Stimulated activated effector memory CD8-positive, alpha-beta T cell treated with anti-CD3 and anti-CD28 coated beads, Interleukin-12 subunit alpha, Interleukin-12 subunit beta, amount 100 ng/mL, for 72 hours (primary cell): ENCODE measurements around the gene RAMACL.

Experiments used
- ATAC-seq: fragments of 150-1000 bp; cut with Tn5 transposase; 2 replicates; pipeline ENCODE4 v1.10.0; 2021
- DNase-seq, 2 donors: peaks; one replicate each; pipeline ENCODE4 v3.0.0; 2021 to 2022; ENCODE audit warnings: low spot score in 2 of 2
- H3K27ac Mint-ChIP-seq: one replicate; pipeline ENCODE4 v1.8.0; 2022; ENCODE audit warnings: mild to moderate bottlenecking, mixed read lengths
- H3K36me3 Mint-ChIP-seq: one replicate; pipeline ENCODE4 v1.8.0; 2022; ENCODE audit warnings: mild to moderate bottlenecking, mixed read lengths
- H3K4me1 Mint-ChIP-seq: one replicate; pipeline ENCODE4 v1.8.0; 2022; ENCODE audit warnings: mixed read lengths
- H3K4me3 Mint-ChIP-seq: one replicate; pipeline ENCODE4 v1.8.0; 2022; ENCODE audit warnings: mild to moderate bottlenecking, mixed read lengths
- H3K9me3 Mint-ChIP-seq: one replicate; pipeline ENCODE4 v1.8.0; 2022; ENCODE audit warnings: mixed read lengths

The RAMACL gene

GRCh38 chr6:166621114-166621540, 34.6 kb upstream of the RAMACL start:
- ATAC-seq (no peak), DNase-seq (no peak)
- H3K4me3 Mint-ChIP-seq = no peak overlapping the region
- H3K36me3 Mint-ChIP-seq = no peaks in the 10 kb centered on the region
- peaks cover 4% of the 10 kb centered on the region for H3K4me1 Mint-ChIP-seq
- no peaks in the 10 kb centered on the region for H3K9me3 Mint-ChIP-seq
- H3K27ac Mint-ChIP-seq = no peak overlapping the region

- H3K27ac Mint-ChIP-seq = no peak overlapping the region
- DNase-seq = no peak
- no peak overlapping the region for H3K4me3 Mint-ChIP-seq
- ATAC-seq = no peak
- H3K36me3 Mint-ChIP-seq = no peaks in the 10 kb centered on the region
- H3K4me1 Mint-ChIP-seq = no peaks in the 10 kb centered on the region
- no peaks in the 10 kb centered on the region for H3K9me3 Mint-ChIP-seq
These were observed 34.1 kb upstream of the RAMACL start for GRCh38 chr6:166620478-166621113.

- no peak for ATAC-seq
- DNase-seq = no peak
- Mint-ChIP-seq H3K27ac (no peak overlapping the region), H3K4me3 (no peak overlapping the region), H3K9me3 (no peaks in the 10 kb centered on the region), H3K36me3 (no peaks in the 10 kb centered on the region), H3K4me1 (no peaks in the 10 kb centered on the region)
These were observed 33.4 kb upstream of the RAMACL start for GRCh38 chr6:166619912-166620311.

GRCh38 chr6:166618866-166619761, 32.6 kb upstream of the RAMACL start:
- Mint-ChIP-seq H3K9me3 (no peaks in the 10 kb centered on the region), H3K27ac (no peak overlapping the region), H3K4me1 (no peaks in the 10 kb centered on the region)

GRCh38 chr6:166618251-166618650, 31.8 kb upstream of the RAMACL start:
- ATAC-seq = no peak
- H3K9me3 Mint-ChIP-seq = no peaks in the 10 kb centered on the region
- no peak for DNase-seq
- H3K4me1 Mint-ChIP-seq = no peaks in the 10 kb centered on the region
- H3K36me3 Mint-ChIP-seq = no peaks in the 10 kb centered on the region
- no peak overlapping the region for H3K27ac Mint-ChIP-seq
- no peak overlapping the region for H3K4me3 Mint-ChIP-seq

More at GRCh38 chr6:166618866-166619761, 32.6 kb upstream of the RAMACL start:
- no peak overlapping the region for H3K4me3 Mint-ChIP-seq
- ATAC-seq (no peak), DNase-seq (no peak)
- H3K36me3 Mint-ChIP-seq = no peaks in the 10 kb centered on the region

- Mint-ChIP-seq H3K27ac (no peak overlapping the region), H3K9me3 (no peaks in the 10 kb centered on the region), H3K4me1 (no peaks in the 10 kb centered on the region), H3K4me3 (no peak overlapping the region), H3K36me3 (no peaks in the 10 kb centered on the region)
- DNase-seq = no peak
- ATAC-seq = no peak
These were observed 30.9 kb upstream of the RAMACL start for GRCh38 chr6:166617359-166617758.

- Mint-ChIP-seq H3K36me3 (no peaks in the 10 kb centered on the region), H3K9me3 (no peaks in the 10 kb centered on the region), H3K4me1 (no peaks in the 10 kb centered on the region), H3K4me3 (no peak overlapping the region), H3K27ac (no peak overlapping the region)
- ATAC-seq (no peak), DNase-seq (no peak)
These were observed 30.1 kb upstream of the RAMACL start for GRCh38 chr6:166616261-166617238.

- no peak for ATAC-seq
- no peak overlapping the region for H3K4me3 Mint-ChIP-seq
- no peak for DNase-seq
- H3K4me1 Mint-ChIP-seq = no peaks in the 10 kb centered on the region
- H3K36me3 Mint-ChIP-seq = no peaks in the 10 kb centered on the region
- no peak overlapping the region for H3K27ac Mint-ChIP-seq
- no peaks in the 10 kb centered on the region for H3K9me3 Mint-ChIP-seq
These were observed 28.7 kb upstream of the RAMACL start for GRCh38 chr6:166615059-166615770.

- no peak for DNase-seq
- no peak for ATAC-seq
- Mint-ChIP-seq H3K36me3 (no peaks in the 10 kb centered on the region), H3K27ac (no peak overlapping the region), H3K4me3 (no peak overlapping the region), H3K9me3 (no peaks in the 10 kb centered on the region), H3K4me1 (no peaks in the 10 kb centered on the region)
These were observed 28.1 kb upstream of the RAMACL start for GRCh38 chr6:166614589-166614988.

- ATAC-seq = peak; percentile 33
These were observed 27.7 kb upstream of the RAMACL start for GRCh38 chr6:166614171-166614583.

GRCh38 chr6:166613027-166613426, 26.5 kb upstream of the RAMACL start:
- H3K9me3 Mint-ChIP-seq = no peaks in the 10 kb centered on the region
- H3K36me3 Mint-ChIP-seq = no peaks in the 10 kb centered on the region
- H3K27ac Mint-ChIP-seq = no peak overlapping the region
- ATAC-seq (no peak), DNase-seq (no peak)
- no peak overlapping the region for H3K4me3 Mint-ChIP-seq
- H3K4me1 Mint-ChIP-seq = no peaks in the 10 kb centered on the region

More at GRCh38 chr6:166614171-166614583, 27.7 kb upstream of the RAMACL start:
- Mint-ChIP-seq H3K36me3 (no peaks in the 10 kb centered on the region), H3K4me3 (no peak overlapping the region), H3K4me1 (no peaks in the 10 kb centered on the region), H3K9me3 (no peaks in the 10 kb centered on the region), H3K27ac (no peak overlapping the region)
- no peak for DNase-seq

GRCh38 chr6:166612471-166612881, 26.0 kb upstream of the RAMACL start:
- no peaks in the 10 kb centered on the region for H3K9me3 Mint-ChIP-seq
- no peak overlapping the region for H3K4me3 Mint-ChIP-seq
- no peak overlapping the region for H3K27ac Mint-ChIP-seq
- ATAC-seq (no peak), DNase-seq (no peak)
- no peaks in the 10 kb centered on the region for H3K4me1 Mint-ChIP-seq
- no peaks in the 10 kb centered on the region for H3K36me3 Mint-ChIP-seq

GRCh38 chr6:166611631-166612030, 25.2 kb upstream of the RAMACL start:
- DNase-seq (no peak), ATAC-seq (no peak)
- Mint-ChIP-seq H3K4me3 (no peak overlapping the region), H3K36me3 (no peaks in the 10 kb centered on the region), H3K9me3 (no peaks in the 10 kb centered on the region), H3K4me1 (no peaks in the 10 kb centered on the region), H3K27ac (no peak overlapping the region)

GRCh38 chr6:166610069-166610468, 23.6 kb upstream of the RAMACL start:
- no peak for DNase-seq
- no peaks in the 10 kb centered on the region for H3K4me1 Mint-ChIP-seq
- no peaks in the 10 kb centered on the region for H3K36me3 Mint-ChIP-seq
- no peak for ATAC-seq
- no peaks in the 10 kb centered on the region for H3K9me3 Mint-ChIP-seq
- H3K4me3 Mint-ChIP-seq = no peak overlapping the region
- H3K27ac Mint-ChIP-seq = no peak overlapping the region
